DMS114 treated with DMSO at 0.1 percent for 48 hours (cell line): ENCODE results near the gene SMG6.
A peak's percentile ranks its signal among the peaks of the same experiment; 100 is the strongest.

Experiments
- DNase-seq: peaks from one replicate; lab custom pipeline; 2025; ENCODE audit not compliant: unreplicated experiment; lab: John Stamatoyannopoulos, UW

The SMG6 gene

GRCh38 chr17:2064520-2064971 lies 239.0 kb downstream of the SMG6 start:
- no peak for DNase-seq

- DNase-seq: no peak
Measured at GRCh38 chr17:2064147-2064489, 239.5 kb downstream of the SMG6 start.

GRCh38 chr17:2063261-2064146 lies 240.1 kb downstream of the SMG6 start:
- no peak for DNase-seq

GRCh38 chr17:2062571-2063183 lies 240.9 kb downstream of the SMG6 start:
- no peak for DNase-seq

- no peak for DNase-seq
Measured at GRCh38 chr17:2061441-2061958, 242.1 kb downstream of the SMG6 start.

- DNase-seq: no peak
Measured at GRCh38 chr17:2060681-2061440, 242.7 kb downstream of the SMG6 start.

- no peak for DNase-seq
Measured at GRCh38 chr17:2060385-2060658, 243.3 kb downstream of the SMG6 start.

GRCh38 chr17:2059547-2060384 lies 243.8 kb downstream of the SMG6 start:
- DNase-seq: no peak

- DNase-seq: no peak
Measured at GRCh38 chr17:2058586-2059546, 244.7 kb downstream of the SMG6 start.

- no peak for DNase-seq
Measured at GRCh38 chr17:2057760-2058585, 245.6 kb downstream of the SMG6 start.

- DNase-seq: no peak
Measured at GRCh38 chr17:2057175-2057759, 246.3 kb downstream of the SMG6 start.

- DNase-seq: no peak
Measured at GRCh38 chr17:2056206-2057174, 247.1 kb downstream of the SMG6 start.

GRCh38 chr17:2055292-2056205 lies 248.0 kb downstream of the SMG6 start:
- DNase-seq: no peak

- DNase-seq: peak; percentile 39
Measured at GRCh38 chr17:2054512-2055291, 248.9 kb downstream of the SMG6 start, which contains the start of gene HIC1. Gene HIC1 (plus strand): TSS chr17:2055103. CDS start chr17:2056691, 1,588 bp downstream.

GRCh38 chr17:2054262-2054511 lies 249.4 kb downstream of the SMG6 start:
- no peak for DNase-seq
